ENCODE data around the gene MMP25.
"Not testable (repeated sequence)": the region's sequence is repeated elsewhere in the genome, so short reads cannot be mapped to it uniquely, and the experiment has no call there.

MMP25 gene

DNA sequence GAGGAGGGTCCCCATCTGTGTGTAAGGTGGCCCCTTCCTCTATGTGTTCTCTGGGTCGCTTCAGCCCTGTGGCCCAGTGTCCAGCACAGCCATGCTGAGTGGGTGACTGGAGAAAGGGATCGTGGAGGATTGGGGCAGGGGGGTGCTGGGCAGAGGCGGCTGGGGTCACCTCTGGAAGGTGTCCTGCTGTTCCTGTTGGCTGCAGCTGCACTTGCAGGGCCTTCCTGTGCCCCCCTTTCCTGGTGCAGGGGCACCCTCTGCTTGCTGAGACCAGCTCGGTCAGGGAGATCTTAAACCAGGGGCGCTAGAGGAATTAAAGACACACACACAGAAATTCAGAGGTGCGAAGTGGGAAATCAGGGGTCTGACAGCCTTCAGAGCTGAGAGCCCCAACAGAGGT is 30.2 kb downstream of the MMP25 start:
- H4K20me1 ChIP-seq (ENCODE audit: insufficient read depth, low read length) = no peaks in the 10 kb centered on the region
- no peaks in the 10 kb centered on the region for H3K36me3 ChIP-seq (replicated peaks; ENCODE audit: low read depth, low read length)
- no peaks in the 10 kb centered on the region for H3K79me2 ChIP-seq (ENCODE audit: low read length)
- no peak overlapping the region for H3K27ac ChIP-seq (ENCODE audit: low read length)
- H3K4me3 ChIP-seq (ENCODE audit: low read length) = no peak overlapping the region
- no peaks in the 10 kb centered on the region for H3K4me1 ChIP-seq (ENCODE audit: low read length)
- no peak overlapping the region for H3K4me2 ChIP-seq (ENCODE audit: low read length)
- H2AFZ ChIP-seq (ENCODE audit: low read depth, low read length) = no peak overlapping the region
- no peak for TF ChIP-seq EZH2phosphoT487 (IDR thresholded peaks at IDR 0.05; ENCODE audit: low read depth)
- TF ChIP-seq, protein P1, sequence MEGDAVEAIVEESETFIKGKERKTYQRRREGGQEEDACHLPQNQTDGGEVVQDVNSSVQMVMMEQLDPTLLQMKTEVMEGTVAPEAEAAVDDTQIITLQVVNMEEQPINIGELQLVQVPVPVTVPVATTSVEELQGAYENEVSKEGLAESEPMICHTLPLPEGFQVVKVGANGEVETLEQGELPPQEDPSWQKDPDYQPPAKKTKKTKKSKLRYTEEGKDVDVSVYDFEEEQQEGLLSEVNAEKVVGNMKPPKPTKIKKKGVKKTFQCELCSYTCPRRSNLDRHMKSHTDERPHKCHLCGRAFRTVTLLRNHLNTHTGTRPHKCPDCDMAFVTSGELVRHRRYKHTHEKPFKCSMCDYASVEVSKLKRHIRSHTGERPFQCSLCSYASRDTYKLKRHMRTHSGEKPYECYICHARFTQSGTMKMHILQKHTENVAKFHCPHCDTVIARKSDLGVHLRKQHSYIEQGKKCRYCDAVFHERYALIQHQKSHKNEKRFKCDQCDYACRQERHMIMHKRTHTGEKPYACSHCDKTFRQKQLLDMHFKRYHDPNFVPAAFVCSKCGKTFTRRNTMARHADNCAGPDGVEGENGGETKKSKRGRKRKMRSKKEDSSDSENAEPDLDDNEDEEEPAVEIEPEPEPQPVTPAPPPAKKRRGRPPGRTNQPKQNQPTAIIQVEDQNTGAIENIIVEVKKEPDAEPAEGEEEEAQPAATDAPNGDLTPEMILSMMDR (IDR thresholded peaks at IDR 0.05; ENCODE audit: low read depth, low read length) = no peak
- no peaks in the 10 kb centered on the region for H3K9me3 ChIP-seq (ENCODE audit: insufficient read depth, low read length)
- peaks cover 6% of the 10 kb centered on the region; the same call in 1 of the 2 replicates for H3K27me3 ChIP-seq (ENCODE audit: low read depth, low read length)
- H3K9ac ChIP-seq (ENCODE audit: low read length) = no peak overlapping the region

DNA sequence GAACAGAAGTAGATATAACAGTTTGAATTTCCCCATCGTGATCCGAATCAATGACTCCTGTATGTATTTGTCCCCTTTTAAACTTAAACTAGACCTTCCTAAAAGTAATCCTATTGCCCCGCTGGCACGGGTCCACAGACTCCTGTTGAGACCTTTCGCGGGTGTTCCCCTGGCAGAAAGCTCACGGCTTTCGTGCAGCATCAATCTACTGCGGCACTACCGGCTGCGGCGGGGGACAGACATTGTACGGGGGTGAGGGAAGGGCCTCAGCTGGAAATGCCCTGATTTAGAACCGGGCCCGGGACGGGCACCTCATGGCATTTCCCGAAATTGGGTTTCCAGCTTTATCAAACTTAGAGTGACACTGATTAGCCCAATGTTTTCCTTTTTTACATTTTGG is 33.7 kb downstream of the MMP25 start:
- no peaks in the 10 kb centered on the region for H3K27me3 ChIP-seq (ENCODE audit: low read depth, low read length)
- no peak overlapping the region for H3K27ac ChIP-seq (ENCODE audit: low read length)
- no peak overlapping the region for H3K4me2 ChIP-seq (ENCODE audit: low read length)
- no peak overlapping the region for H3K4me3 ChIP-seq (ENCODE audit: low read length)
- H3K4me1 ChIP-seq (ENCODE audit: low read length) = no peaks in the 10 kb centered on the region
- H3K36me3 ChIP-seq (replicated peaks; ENCODE audit: low read depth, low read length) = no peaks in the 10 kb centered on the region
- H4K20me1 ChIP-seq (ENCODE audit: insufficient read depth, low read length) = no peaks in the 10 kb centered on the region
- no peaks in the 10 kb centered on the region for H3K9me3 ChIP-seq (ENCODE audit: insufficient read depth, low read length)
- TF ChIP-seq EZH2phosphoT487 (IDR thresholded peaks at IDR 0.05; ENCODE audit: low read depth) = no peak
- TF ChIP-seq, protein P1 (IDR thresholded peaks at IDR 0.05; ENCODE audit: low read depth, low read length) = no peak
- H2AFZ ChIP-seq (ENCODE audit: low read depth, low read length) = no peak overlapping the region
- no peak overlapping the region for H3K9ac ChIP-seq (ENCODE audit: low read length)
- no peaks in the 10 kb centered on the region for H3K79me2 ChIP-seq (ENCODE audit: low read length)

DNA sequence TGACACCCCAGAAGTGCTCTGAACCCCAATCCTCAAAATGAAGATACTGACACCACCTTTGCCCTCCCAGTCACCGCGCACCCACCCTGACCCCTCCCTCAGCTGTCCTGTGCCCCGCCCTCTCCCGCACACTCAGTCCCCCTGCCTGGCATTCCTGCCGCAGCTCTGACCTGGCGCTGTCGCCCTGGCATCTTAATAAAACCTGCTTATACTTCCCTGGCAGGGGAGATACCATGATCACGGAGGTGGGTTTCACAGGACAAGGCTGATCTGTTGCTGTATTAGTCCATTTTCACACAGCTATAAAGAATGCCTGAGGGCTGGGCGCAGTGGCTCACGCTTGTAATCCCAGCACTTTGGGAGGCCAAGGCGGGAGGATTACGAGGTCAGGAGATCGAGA is 35.6 kb downstream of the MMP25 start:
- H3K27me3 ChIP-seq (ENCODE audit: low read depth, low read length); H3K4me1 ChIP-seq (ENCODE audit: low read length); H3K9me3 ChIP-seq (ENCODE audit: insufficient read depth, low read length); H3K4me2 ChIP-seq (ENCODE audit: low read length); H3K4me3 ChIP-seq (ENCODE audit: low read length); H2AFZ ChIP-seq (ENCODE audit: low read depth, low read length); H3K36me3 ChIP-seq (replicated peaks; ENCODE audit: low read depth, low read length); H3K79me2 ChIP-seq (ENCODE audit: low read length); H4K20me1 ChIP-seq (ENCODE audit: insufficient read depth, low read length); H3K27ac ChIP-seq (ENCODE audit: low read length); H3K9ac ChIP-seq (ENCODE audit: low read length): not testable (repeated sequence)

DNA sequence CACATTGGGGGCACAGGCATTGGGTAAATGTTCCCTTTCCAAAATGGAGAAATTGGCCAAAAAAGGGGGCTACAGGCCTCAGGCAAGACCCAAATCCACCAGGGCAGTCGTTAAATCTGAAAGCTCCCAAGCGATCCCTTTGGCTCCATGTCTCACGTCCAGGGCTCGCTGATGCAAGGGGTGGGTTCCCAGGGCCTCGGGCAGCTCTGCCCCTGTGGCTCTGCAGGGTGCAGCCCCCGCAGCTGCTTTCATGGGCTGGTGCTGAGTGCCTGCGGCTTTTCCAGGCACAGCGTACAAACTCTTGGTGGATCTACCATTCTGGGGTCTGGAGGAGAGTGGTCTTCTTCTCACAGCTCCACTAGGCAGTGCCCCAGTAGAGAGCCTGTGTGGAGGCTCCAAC is 37.0 kb downstream of the MMP25 start:
- H3K79me2 ChIP-seq (ENCODE audit: low read length); H3K9ac ChIP-seq (ENCODE audit: low read length); H3K4me3 ChIP-seq (ENCODE audit: low read length); H3K9me3 ChIP-seq (ENCODE audit: insufficient read depth, low read length); H4K20me1 ChIP-seq (ENCODE audit: insufficient read depth, low read length); H3K27me3 ChIP-seq (ENCODE audit: low read depth, low read length); H3K4me1 ChIP-seq (ENCODE audit: low read length); H2AFZ ChIP-seq (ENCODE audit: low read depth, low read length); H3K4me2 ChIP-seq (ENCODE audit: low read length); H3K36me3 ChIP-seq (replicated peaks; ENCODE audit: low read depth, low read length); H3K27ac ChIP-seq (ENCODE audit: low read length): not testable (repeated sequence)

DNA sequence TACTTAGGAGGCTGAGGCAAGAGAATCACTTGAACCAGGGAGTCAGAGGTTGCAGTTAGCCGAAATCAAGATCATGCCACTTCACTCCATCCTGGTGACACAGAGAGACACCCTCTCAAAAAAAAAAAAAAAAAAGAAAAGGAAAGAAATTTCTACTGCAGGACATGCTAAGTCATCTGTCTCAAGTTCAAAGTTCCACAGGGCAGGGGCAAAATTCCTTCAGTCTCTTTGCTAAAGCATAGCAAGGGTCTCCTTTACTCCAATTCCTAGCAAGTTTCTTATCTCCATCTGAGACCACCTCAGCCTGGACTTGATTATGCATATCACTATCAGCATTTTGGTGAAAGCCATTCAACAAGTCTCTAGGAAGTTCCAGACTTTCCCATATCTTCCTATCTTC is 38.1 kb downstream of the MMP25 start:
- no peak overlapping the region for H3K9ac ChIP-seq (ENCODE audit: low read length)

More for the DNA sequence above, 38.1 kb downstream of the MMP25 start:
- no peak overlapping the region for H3K4me3 ChIP-seq (ENCODE audit: low read length)
- H3K4me2 ChIP-seq (ENCODE audit: low read length) = no peak overlapping the region
- no peak overlapping the region for H2AFZ ChIP-seq (ENCODE audit: low read depth, low read length)
- TF ChIP-seq, protein P1 (IDR thresholded peaks at IDR 0.05; ENCODE audit: low read depth, low read length) = no peak
- TF ChIP-seq EZH2phosphoT487 (IDR thresholded peaks at IDR 0.05; ENCODE audit: low read depth) = no peak
- no peaks in the 10 kb centered on the region for H4K20me1 ChIP-seq (ENCODE audit: insufficient read depth, low read length)
- H3K79me2 ChIP-seq (ENCODE audit: low read length) = no peaks in the 10 kb centered on the region
- H3K4me1 ChIP-seq (ENCODE audit: low read length) = no peaks in the 10 kb centered on the region
- no peaks in the 10 kb centered on the region for H3K36me3 ChIP-seq (replicated peaks; ENCODE audit: low read depth, low read length)
- no peaks in the 10 kb centered on the region for H3K9me3 ChIP-seq (ENCODE audit: insufficient read depth, low read length)
- H3K27me3 ChIP-seq (ENCODE audit: low read depth, low read length) = no peaks in the 10 kb centered on the region
- H3K27ac ChIP-seq (ENCODE audit: low read length) = no peak overlapping the region

Measured in OCI-LY3 (cell line).